PFSK-1 (cell line): ENCODE results near the gene CALY.
A peak's percentile ranks its signal among the peaks of the same experiment; 100 is the strongest.

Experiments
- FOXP2 ChIP-seq: optimal IDR thresholded peaks from 2 replicates; pipeline ENCODE3; 2011; ENCODE audit warnings: borderline replicate concordance, control low read depth, inconsistent platforms; ENCODE audit not compliant: insufficient read depth; ENCODE audit errors: extremely low read length, extremely low read depth
- POLR2AphosphoS5 ChIP-seq: IDR thresholded peaks from 2 replicates; pipeline ENCODE4 v1.6.1; 2012; ENCODE audit warnings: low read depth, mild to moderate bottlenecking, control low read depth, low read length, moderate library complexity
- REST ChIP-seq, 2 experiments: IDR thresholded peaks; 2 replicates each; pipeline versions ENCODE4 v1.6.1 to v1.8.0; 2011 to 2012; ENCODE audit warnings: low read depth in 2 of 2, low read length in 2 of 2, control low read depth in 1 of 2, inconsistent platforms in 1 of 2, mild to moderate bottlenecking in 1 of 2, moderate library complexity in 1 of 2; ENCODE audit not compliant: insufficient read depth in 1 of 2
- SIN3A ChIP-seq: IDR thresholded peaks from 2 replicates; pipeline ENCODE4 v1.6.1; 2012; ENCODE audit warnings: mild to moderate bottlenecking, low read length, moderate library complexity, borderline replicate concordance; ENCODE audit not compliant: insufficient read depth
- TAF1 ChIP-seq: IDR thresholded peaks from 2 replicates; pipeline ENCODE4 v1.6.1; 2012; ENCODE audit warnings: low read length, control low read depth, borderline replicate concordance; ENCODE audit not compliant: insufficient read depth

CALY gene

DNA sequence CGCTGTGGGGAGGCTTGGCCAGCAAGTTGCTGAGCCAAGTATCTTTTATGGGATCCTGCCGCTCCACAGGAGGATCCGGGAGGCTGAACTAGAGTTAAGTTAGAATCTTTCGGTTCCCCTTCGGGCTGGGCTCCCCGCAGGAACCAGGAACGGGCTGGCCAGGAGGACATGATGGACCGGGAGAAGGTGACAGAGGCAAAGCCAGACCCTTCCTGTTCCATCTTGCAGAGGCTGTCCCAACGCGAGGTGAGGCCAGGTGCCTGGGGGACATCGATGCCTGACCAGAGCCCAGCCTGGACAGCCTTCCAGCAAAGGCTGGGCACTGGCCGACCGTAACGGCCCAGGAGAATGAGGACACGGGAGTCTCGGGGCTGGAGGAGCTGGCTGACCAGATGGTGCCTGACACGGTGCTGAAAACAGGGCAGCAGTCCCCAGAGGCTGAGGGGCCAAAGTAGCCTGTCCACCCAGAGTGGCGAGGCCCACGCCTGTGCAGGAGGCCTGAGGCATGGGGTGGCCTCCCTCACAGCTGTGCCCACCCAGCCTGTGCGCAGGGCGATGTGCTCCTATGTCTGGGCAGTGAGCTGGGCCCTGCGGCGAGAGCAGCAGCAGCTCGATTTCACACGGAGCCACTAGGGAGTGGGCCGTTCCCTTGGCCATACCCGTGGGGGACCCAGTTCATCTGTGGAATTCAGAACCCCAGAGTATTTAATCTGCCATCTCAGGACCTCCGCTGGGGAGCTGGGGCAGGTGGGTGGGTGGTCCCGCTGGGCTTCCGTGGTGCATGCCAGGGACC lies 40.5 kb upstream of the CALY start:
- TF ChIP-seq POLR2AphosphoS5 (no peak), SIN3A (no peak), REST (IDR thresholded peaks at IDR 0.05; ENCODE audit: insufficient read depth in 1 of 2, low read depth in 2 of 2, low read length in 2 of 2) (no peak), TAF1 (no peak), FOXP2 (no peak)

- TF ChIP-seq POLR2AphosphoS5: no peak
- no peak for TF ChIP-seq FOXP2
- TF ChIP-seq REST (IDR thresholded peaks at IDR 0.05; ENCODE audit: insufficient read depth in 1 of 2, low read depth in 2 of 2, low read length in 2 of 2): no peak
- no peak for TF ChIP-seq SIN3A
- no peak for TF ChIP-seq TAF1
Measured at GRCh38 chr10:133375357-133376115, 38.8 kb upstream of the CALY start.

- TF ChIP-seq TAF1 (peak; percentile 48; the same call in 1 of the 2 replicates), POLR2AphosphoS5 (peak; percentile 83), REST (IDR thresholded peaks at IDR 0.05; ENCODE audit: insufficient read depth in 1 of 2, low read depth in 2 of 2, low read length in 2 of 2) (no peak), FOXP2 (no peak), SIN3A (0 out of 2 replicates have a peak, but pooled peaks have one; percentile 51)
Measured at GRCh38 chr10:133373174-133374090, 36.7 kb upstream of the CALY start, which contains the start of gene ECHS1. Gene ECHS1, minus strand, starts transcription at chr10:133373354. Its CDS starts 21 bp downstream, at chr10:133373333.

DNA sequence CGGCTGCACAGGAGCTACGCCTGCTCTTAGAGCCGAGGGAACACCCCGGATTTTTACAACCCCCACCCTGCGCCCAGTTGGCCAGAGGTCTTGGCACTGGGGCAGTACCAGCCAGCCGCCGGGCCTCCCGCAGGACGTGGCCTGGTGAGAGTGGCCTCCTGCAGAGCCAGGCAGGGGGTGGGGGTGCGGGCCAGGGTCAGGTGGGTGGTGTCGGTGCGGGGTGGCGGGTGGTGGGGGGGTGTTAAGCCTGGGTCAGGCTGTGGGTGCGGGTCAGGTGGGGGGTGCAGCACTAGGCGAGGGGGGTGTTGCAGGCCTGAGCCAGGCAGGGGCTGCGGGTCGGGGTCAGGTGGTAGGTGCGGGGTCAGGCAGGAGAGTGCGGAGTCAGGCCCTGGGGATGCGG lies 35.8 kb upstream of the CALY start:
- TF ChIP-seq REST (IDR thresholded peaks at IDR 0.05; ENCODE audit: insufficient read depth in 1 of 2, low read depth in 2 of 2, low read length in 2 of 2): no peak
- no peak for TF ChIP-seq FOXP2
- TF ChIP-seq POLR2AphosphoS5: no peak
- no peak for TF ChIP-seq TAF1
